Measurements from ENCODE around the gene CA12.

DNA sequence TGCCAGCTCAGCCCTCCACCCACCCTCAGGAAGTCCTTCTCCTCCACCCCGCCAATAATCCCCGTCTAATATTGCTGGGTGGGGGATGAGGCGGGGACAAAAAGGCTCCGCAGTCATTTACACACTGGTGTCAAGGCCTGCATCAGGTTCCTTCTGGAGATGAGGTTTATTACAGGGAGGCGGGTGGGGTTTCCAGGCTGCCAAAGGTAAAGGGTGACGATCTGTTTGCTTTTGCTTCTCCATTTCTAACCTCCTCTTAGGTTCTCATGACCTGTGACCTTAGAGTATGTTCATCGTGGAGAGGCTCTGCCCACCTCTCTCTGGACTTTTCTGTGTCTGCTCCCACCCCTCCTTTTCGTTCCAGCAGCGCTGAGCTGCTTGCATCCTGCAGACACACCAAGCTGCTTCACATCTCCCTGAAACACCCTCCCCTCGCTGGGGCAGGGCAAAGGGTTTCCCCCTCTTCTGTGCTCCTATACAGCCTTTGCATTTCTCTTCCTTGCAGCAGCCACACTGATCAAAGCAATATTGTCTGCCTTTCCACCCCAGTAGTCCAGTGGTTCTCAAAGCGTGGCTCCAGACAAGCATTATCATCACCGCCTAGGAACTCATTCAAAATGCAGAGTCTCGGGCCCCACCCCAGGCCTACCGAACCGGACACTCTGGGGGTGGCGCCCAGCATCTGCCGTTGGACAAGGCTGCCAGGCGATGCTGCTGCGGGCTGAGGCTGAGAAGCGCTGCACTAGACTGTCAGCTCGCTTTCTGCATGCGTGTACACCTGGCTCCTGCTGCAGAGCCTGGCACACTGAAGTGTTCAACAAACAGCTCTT lies 26.6 kb downstream of the CA12 start:
- TF ChIP-seq, protein P1, sequence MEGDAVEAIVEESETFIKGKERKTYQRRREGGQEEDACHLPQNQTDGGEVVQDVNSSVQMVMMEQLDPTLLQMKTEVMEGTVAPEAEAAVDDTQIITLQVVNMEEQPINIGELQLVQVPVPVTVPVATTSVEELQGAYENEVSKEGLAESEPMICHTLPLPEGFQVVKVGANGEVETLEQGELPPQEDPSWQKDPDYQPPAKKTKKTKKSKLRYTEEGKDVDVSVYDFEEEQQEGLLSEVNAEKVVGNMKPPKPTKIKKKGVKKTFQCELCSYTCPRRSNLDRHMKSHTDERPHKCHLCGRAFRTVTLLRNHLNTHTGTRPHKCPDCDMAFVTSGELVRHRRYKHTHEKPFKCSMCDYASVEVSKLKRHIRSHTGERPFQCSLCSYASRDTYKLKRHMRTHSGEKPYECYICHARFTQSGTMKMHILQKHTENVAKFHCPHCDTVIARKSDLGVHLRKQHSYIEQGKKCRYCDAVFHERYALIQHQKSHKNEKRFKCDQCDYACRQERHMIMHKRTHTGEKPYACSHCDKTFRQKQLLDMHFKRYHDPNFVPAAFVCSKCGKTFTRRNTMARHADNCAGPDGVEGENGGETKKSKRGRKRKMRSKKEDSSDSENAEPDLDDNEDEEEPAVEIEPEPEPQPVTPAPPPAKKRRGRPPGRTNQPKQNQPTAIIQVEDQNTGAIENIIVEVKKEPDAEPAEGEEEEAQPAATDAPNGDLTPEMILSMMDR (IDR thresholded peaks at IDR 0.05 in 2 of 3, conservative IDR thresholded peaks at IDR 0.05 in 1 of 3; ENCODE audit: insufficient read depth in 2 of 3, low read depth in 1 of 3, low read length in 3 of 3) = no peak
- no peak for TF ChIP-seq MAFG (tag; conservative IDR thresholded peaks at IDR 0.05)
- no peak for TF ChIP-seq HDGF (IDR thresholded peaks at IDR 0.05)
- TF ChIP-seq NCOA6 (IDR thresholded peaks at IDR 0.05) = no peak
